ENCODE results near the gene SELENBP1. TPM values are rescaled to one million over a fixed set of nuclear protein-coding genes. Genes with fewer than 3 reads are reported as not detected.
"Not testable (repeated sequence)": the region's sequence is repeated elsewhere in the genome, so short reads cannot be mapped to it uniquely, and the experiment has no call there.

The SELENBP1 gene
- polyA plus RNA-seq, 3 donors = 45.9 to 56.2 (median 47.0) TPM

- DNase-seq (ENCODE audit: low read depth in 3 of 3, low spot score in 2 of 3) = no peak
These were observed 12.1 kb upstream of the SELENBP1 start for GRCh38 chr1:151384584-151384983.

GRCh38 chr1:151377150-151377884 lies 4.8 kb upstream of the SELENBP1 start:
- no peak for DNase-seq (ENCODE audit: low read depth in 3 of 3, low spot score in 2 of 3)

GRCh38 chr1:151373196-151373595 lies 691 bp upstream of the SELENBP1 start:
- DNase-seq (ENCODE audit: low read depth in 3 of 3, low spot score in 2 of 3) = no peak

- peak in 1 of 3 donors; percentile 43 for DNase-seq (ENCODE audit: low read depth in 3 of 3, low spot score in 2 of 3)
These were observed 991 bp downstream of the SELENBP1 start for GRCh38 chr1:151371370-151372057.

GRCh38 chr1:151370211-151370911 lies 2.1 kb downstream of the SELENBP1 start:
- DNase-seq (ENCODE audit: low read depth in 3 of 3, low spot score in 2 of 3) = no peak

GRCh38 chr1:151369621-151370048 lies 2.9 kb downstream of the SELENBP1 start:
- no peak for DNase-seq (ENCODE audit: low read depth in 3 of 3, low spot score in 2 of 3)

- DNase-seq (ENCODE audit: low read depth in 3 of 3, low spot score in 2 of 3) = no peak
These were observed 3.2 kb downstream of the SELENBP1 start for GRCh38 chr1:151369302-151369610.

- DNase-seq (ENCODE audit: low read depth in 3 of 3, low spot score in 2 of 3) = no peak
These were observed 3.9 kb downstream of the SELENBP1 start for GRCh38 chr1:151368393-151369301.

GRCh38 chr1:151367658-151368392 lies 4.7 kb downstream of the SELENBP1 start:
- DNase-seq (ENCODE audit: low read depth in 3 of 3, low spot score in 2 of 3) = no peak

GRCh38 chr1:151364996-151365395 lies 7.5 kb downstream of the SELENBP1 start:
- DNase-seq (ENCODE audit: low read depth in 3 of 3, low spot score in 2 of 3) = no peak

GRCh38 chr1:151362308-151363155 lies 10.0 kb downstream of the SELENBP1 start:
- no peak for DNase-seq (ENCODE audit: low read depth in 3 of 3, low spot score in 2 of 3)

- DNase-seq (ENCODE audit: low read depth in 3 of 3, low spot score in 2 of 3) = no peak
These were observed 10.6 kb downstream of the SELENBP1 start for GRCh38 chr1:151361883-151362282.

- no peak for DNase-seq (ENCODE audit: low read depth in 3 of 3, low spot score in 2 of 3)
These were observed 15.8 kb downstream of the SELENBP1 start for GRCh38 chr1:151356696-151357095.

GRCh38 chr1:151352021-151352718 lies 20.3 kb downstream of the SELENBP1 start:
- no peak for DNase-seq (ENCODE audit: low read depth in 3 of 3, low spot score in 2 of 3)

- not testable (repeated sequence) for DNase-seq (ENCODE audit: low read depth in 3 of 3, low spot score in 2 of 3)
These were observed 22.2 kb downstream of the SELENBP1 start for GRCh38 chr1:151350323-151350722.

GRCh38 chr1:151347523-151348246 lies 24.8 kb downstream of the SELENBP1 start:
- DNase-seq (ENCODE audit: low read depth in 3 of 3, low spot score in 2 of 3) = no peak

GRCh38 chr1:151346769-151347522 lies 25.6 kb downstream of the SELENBP1 start, which contains the start of gene RFX5:
Gene RFX5 (minus strand): TSS chr1:151347252. CDS start chr1:151346320, 932 bp downstream.
- peak; percentile 92 to 96 (median 93) for DNase-seq (ENCODE audit: low read depth in 3 of 3, low spot score in 2 of 3)
